Stimulated activated CD4-positive, alpha-beta T cell treated with anti-CD3 and anti-CD28 coated beads, TNF-alpha, amount 100 ng/mL, for 1 hour (primary cell): Measurements from ENCODE around the gene ADARB2.
"Not testable (repeated sequence)": the region's sequence is repeated elsewhere in the genome, so short reads cannot be mapped to it uniquely, and the experiment has no call there.

Experiments used
- DNase-seq, 3 donors: peaks; one replicate each; pipeline ENCODE4 v3.0.0-alpha.2; 2020; ENCODE audit warnings: low read depth in 3 of 3, low spot score in 1 of 3

The ADARB2 gene

DNA sequence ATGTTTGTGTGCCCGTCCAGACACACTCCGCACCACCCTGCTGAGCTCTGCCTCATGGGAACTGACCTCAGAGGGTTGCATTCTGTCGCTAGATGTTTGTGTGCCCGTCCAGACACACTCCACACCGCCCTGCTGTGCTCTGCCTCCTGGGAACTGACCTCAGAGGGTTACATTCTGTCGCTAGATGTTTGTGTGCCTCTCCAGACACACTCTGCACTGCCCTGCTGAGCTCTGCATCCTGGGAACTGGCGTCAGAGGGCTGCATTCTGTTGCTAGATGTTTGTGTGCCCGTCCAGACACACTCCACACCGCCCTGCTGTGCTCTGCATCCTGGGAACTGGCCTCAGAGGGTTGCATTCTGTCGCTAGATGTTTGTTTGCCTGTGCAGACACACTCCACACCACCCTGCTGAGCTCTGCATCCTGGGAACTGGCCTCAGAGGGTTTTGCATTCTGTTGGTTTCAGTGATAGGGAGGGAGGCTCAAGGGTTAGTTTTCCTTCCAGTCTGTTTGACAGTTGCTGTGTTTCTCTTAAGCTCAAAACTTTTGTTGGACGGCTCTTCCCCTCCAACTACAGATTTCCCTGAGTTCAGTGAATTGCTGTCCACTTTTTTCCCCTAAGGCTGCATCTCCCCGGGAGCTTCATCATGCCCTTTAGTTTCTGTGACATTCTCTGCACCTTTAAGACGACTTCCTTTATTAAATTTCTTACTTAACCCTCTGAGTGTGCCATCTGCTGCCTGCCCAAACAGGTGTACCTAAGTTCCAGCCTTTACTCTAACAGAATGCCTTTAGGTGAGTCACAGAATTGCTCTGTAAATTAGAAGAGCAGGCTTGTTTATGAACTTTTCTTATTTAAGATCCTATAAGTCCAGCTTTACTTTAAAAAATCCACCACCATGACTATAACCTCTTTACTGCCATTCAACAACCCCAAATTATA, 119.7 kb downstream of the ADARB2 start:
- not testable (repeated sequence) for DNase-seq

DNA sequence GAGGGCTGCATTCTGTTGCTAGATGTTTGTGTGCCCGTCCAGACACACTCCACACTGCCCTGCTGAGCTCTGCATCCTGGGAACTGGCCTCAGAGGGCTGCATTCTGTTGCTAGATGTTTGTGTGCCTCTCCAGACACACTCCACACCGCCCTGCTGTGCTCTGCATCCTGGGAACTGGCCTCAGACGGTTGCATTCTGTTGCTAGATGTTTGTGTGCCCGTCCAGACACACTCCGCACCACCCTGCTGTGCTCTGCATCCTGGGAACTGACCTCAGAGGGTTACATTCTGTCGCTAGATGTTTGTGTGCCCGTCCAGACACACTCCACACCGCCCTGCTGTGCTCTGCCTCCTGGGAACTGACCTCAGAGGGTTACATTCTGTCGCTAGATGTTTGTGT, 120.6 kb downstream of the ADARB2 start:
- DNase-seq, result not testable (repeated sequence)

DNA sequence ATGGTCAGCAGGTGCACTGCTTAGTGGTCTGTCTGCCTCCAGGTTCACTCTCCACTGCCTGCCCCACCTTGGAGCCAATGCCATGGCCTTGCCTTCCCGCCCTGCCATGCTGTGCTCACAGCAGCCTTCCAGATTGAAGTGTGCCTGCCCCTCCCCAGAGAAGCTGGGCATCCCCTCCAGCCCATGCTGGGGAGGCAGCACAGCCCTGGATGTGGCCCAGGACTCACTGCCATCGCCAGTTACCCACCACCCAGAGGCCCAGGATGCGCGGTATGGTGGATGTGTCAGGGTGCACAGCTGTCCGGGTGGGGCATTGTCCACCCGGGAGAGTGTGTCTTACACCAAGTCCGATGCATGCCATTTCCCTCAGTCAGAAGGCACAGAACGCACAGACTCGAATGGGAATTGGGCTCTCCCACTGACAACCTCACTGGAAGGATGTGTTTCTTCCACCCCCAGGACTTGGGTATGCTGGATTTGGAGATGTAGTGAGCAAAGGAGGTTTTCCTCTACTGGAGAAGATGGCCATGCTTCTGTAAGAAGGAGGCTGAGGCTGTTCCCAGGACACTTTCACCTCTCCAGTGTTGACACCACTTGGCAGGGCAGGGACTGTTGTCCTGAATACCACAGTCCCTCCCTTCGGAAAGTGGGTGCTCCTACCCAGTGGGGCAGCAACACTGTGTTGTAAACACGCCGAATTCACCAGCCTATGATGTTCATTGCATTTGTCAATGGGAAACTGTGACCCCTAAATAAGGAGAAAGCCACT, 122.0 kb downstream of the ADARB2 start:
- DNase-seq, result no peak

DNA sequence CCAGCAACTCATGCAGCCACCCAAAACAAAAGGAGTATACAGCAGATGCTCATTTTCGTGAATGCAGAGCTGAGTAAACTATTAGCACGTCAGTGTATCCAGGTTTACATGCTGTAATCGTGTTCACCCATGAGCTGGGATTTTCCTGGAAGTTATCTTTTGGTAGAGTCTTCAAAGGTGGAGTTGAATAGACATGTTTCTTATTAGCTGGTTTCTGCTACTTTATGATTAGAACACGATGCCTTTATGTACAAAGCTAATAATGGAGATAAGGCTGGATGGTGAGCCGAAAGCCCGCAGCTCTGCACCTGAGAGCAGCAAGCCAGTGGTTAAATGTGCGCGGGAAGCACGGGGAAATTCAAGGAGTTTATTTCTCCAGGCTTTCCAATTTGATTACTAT, 123.8 kb downstream of the ADARB2 start:
- DNase-seq, result no peak

DNA sequence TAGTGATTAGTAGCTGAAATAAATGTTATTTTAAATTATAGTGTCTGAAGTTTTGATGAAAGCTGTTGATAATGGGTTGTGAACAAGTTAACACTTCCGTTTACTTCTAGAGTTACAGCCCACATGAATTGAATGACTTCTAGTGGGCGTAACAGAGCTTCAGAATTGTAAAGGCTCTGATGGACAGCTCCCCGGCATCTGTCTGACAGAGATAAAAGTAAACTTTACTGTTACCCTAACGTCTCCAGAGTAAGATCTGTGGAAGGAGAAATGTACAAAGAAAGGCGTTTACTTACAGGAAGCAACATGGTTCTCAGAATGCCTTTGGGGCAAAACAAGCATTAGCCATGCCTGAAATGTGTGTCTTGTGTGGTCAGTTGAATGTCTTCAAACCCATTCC, 124.4 kb downstream of the ADARB2 start:
- no peak for DNase-seq

DNA sequence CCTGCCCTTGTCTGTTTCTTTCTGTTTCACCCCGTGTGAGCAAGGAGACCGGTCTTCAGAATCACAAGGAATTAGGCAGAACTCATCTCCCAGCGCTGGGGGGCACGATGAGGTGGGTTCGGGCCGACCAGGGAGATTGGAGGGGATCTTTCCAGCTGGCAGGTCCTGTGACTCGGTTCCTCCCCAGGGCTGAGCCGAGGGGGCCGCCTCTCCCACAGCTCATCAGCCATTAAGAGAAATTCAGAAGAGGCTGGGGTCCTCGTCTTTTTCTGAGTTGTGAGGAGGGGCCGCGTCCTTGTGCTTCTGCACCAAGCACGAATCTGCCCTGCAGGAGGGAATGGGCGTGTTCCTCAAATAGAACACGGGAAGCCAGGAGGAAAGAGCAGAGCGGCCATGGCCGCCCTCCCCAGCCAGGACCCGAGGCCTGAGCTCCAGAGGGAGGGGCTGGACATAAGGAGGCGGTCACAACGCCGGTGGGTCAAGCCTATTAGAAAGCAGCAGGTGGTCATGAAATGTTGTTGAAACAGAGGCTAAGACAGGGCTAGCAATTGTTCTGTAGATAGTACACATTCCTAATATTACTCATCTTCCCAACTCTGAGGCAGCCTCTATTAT, 125.3 kb downstream of the ADARB2 start:
- DNase-seq, result no peak

DNA sequence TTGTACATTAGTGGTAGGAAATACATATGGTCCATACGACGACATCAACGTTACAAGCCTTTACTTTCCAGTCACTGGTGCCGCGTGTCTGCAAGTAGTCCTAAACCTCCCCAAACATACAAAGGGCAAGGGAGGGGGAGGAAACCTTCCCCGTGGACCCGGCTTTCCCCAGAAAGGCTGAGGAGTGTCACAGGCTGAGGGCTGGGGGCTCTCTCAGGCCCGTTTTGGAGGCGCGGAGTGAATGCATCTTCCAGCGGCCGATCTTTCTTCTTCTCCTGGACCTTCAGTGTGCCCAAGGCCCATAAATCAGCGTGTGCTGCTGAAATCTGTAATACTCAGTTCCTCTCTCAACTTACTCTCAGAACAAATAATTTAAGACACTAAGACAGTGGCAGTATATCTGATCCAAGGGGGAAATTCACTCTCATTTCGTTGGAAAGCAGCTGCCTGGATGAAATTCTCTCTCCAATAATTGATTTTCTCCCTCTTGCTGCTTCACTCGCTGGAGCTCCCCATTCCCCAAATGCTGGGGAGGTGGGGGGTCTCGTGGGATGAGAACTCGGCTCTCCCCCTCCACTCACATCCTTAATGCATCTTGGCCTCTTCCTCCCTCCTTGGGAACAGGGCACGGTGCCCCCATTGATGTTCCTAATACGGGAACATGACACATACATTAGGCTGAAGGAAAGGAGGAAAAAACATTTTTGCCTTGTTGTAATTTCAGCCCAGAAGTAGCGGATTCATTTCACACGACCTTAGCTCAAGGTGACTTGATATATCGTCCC, 126.1 kb downstream of the ADARB2 start:
- no peak for DNase-seq

DNA sequence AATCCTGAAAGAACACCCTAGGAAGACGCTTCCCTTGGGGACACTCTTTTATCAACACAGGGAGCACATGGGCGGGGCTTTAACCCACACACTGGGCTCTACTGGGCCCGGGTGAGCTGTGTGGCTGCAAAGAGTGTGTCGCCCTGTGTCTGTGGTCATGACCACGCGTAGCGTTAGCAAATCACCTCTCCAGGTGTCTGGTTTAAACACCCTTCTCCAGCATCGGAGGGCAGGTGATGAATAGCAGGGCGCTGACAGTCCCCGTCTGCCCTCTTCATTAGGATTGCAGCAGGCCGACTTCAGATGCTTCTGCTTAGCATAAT, 127.7 kb downstream of the ADARB2 start:
- no peak for DNase-seq

DNA sequence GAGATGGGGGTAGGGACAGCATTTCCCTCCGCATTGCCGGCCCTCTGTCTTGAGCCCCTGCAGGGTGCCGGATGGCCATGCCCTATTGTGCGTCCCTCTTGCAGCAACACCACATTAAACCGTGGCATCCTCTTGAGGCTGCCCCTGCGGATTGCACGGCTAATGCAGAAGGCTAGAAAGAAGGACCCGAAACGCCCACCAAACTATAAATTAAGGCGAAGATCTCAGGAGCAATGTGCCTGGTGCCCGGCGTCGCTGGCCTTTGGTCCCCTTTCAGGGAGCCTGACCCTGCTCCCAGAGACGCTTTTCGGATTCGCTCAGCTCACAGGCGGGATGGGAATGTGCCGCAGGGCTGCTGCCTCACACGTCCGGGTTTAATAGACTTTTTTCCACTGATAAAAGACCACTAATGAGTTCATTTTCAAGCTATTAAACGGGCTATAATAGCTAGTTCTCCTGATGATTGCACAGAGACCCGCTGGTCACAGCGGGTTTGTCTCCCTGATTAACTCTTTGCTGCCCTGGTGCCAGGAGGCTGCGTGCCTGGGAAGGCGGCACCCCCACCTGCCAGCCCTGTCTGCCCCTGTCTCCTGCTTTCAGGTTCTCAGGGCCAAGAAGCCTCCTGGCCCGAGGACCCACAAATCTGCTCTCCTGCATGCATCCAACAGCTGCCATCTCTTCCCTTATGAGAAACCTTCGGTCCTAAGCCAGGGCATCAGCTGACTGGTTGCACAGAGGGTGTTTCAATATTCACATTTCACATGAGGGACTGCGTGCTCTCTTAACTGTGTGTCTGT, 128.3 kb downstream of the ADARB2 start:
- DNase-seq, result no peak

DNA sequence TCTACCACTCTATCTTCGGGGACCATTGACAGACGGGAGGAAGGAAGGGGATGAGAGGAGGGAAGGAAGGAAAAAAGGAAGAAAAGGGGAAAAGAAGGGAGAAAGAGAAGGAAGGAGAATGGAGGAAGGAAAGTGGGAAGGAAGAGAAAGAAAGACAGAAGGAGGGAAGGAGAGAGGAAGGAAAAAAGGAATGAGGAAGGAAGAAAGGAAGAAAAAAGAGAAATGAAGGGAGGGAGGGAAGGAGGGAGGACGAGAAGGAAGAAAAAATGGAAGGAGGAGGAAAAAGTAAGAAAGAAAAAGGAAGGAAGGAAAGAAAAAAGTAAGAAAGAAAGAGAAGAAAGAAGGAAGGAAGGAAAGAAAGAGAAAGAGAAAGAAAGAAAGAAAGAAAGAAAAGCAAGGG, 128.9 kb downstream of the ADARB2 start:
- DNase-seq, result no peak

DNA sequence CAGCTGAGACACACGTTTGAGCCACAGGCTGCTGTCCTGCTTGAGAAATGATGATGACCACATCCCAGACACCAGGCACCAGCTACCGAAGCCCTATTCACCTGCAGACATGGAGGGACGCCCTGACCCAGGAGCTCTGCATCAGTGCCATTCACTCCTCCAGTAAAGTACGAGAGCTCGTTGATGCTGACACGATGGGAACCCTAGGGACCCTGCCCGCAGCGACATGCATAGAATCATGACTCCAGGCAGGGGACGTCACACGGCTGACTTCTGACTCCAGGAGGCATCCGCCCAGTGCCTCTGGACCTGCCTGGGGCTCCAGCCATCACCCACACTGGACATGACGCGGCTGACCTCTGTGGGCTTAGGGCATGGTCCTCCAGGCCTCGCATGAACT, 129.9 kb downstream of the ADARB2 start:
- no peak for DNase-seq

DNA sequence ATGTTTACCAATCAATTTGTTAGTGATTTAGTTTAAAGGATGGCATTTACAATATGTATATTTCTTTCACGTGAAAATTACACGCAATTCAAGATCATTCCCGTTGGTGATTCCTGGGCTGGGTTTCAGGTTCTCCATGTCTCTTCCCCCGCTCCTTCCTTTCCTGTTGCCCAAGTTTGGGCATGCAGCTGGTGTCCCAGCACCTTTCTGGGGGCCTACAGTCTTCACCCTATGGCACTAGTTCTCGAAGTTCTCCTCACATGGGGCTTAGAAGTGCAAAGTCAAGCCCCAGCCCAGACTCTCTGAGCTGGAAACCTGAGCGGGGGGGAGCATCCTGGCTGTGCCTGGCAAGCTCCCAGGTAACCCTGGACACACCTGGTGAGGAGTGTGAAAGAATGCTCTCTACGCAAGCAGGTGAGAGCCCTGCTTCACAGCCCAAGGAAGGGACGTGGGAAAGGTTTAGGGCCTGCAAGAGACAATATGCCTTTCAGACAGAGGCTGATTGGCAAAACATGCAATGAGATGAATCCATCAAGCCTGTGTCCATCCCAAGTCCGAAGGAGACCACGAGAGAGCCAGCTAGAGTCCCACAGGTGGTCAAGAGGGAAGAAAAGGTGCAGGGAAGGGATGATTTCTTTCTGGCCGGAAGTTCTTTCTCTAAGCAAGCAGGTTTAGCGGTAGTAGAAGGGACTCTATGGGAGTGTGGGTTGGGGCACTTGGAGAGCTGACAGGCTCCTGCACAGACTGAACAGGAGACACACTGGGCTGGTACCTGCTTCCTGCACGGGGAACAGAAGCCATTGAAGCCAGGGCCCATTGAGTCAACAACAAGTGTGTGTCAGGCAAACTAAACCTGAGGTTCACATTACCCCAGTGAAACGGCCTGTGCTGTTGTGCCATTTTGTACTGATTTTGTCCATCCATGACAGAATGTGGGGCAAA, 131.1 kb downstream of the ADARB2 start:
- DNase-seq, result no peak

DNA sequence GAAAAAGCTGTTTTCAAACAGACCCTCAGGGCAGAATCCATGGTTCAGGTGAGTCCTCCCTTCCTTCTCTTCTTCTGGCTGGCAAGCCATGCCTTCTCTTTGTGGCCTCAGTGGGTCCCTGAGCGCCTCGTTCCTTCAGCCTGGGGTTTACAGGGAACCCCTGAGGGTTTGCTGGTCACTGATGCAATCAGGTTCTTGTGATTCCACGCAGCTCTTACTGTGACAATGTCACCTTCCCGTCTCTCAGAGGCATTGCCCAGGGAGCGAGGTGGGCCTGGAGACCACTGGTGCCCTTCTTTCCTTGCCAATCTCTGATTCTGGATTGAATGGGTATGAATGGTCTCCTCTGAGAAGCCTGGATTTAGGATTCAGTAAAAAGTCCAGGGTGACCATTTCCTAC, 132.2 kb downstream of the ADARB2 start:
- no peak for DNase-seq

DNA sequence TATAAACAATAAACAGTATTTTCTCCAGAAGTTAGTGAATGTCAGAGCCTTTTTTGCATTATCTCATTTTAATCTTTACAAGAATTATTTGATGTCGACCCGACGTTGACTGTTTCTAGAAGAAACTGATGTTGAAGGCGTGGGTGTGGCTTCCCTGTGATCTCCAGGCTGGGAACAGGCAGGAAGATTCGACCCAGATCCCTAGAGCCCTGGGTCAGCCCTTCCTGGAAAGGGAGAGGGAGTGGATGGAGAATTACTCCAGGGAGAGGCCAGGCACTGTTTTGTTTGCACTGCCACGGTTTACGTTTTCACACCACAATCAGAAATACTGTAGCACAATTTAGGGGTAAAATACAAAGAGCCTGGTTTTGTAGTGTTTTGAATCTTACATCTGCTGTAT, 133.1 kb downstream of the ADARB2 start:
- DNase-seq, result no peak

DNA sequence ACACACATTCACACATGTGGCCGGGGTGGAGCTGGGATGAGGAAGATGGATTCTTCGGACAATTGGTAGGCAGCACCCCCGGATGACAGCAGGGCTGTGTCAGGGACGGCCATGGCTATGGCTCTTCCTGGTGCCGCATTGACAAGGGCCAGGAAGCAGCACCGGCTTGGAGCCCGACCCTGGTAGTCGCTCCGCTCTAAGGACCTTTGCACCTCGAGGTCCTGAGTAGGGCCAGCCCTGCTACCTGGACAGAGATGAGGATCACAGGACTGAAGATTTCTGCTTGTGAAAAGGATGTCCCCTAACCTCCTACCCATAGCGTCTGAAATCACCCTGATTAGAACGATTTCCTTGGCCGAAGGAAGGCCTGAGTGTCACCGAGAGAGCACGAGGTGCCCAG, 134.1 kb downstream of the ADARB2 start:
- no peak for DNase-seq

DNA sequence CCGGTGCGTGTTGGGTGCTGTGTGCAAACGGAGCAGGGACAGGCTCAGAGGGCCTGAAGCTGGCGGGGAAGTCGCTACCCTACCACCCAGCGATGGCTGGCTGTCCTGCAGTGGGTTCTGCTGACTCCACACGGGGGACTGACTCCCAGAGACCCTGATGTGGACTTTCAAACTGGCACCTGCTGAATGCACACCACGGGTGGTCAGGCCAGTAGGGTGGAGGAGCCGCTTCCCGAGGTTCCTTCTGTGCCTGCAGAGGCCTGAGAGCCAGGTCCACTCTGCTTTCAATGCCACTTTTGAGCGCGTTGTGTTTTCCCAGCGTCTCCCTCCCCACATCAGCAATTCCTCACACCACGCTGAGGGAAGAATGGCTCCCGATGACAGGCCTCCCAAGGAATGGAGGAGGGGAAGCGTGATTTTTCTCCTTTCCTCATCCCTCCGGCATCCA, 135.3 kb downstream of the ADARB2 start:
- DNase-seq, result no peak

DNA sequence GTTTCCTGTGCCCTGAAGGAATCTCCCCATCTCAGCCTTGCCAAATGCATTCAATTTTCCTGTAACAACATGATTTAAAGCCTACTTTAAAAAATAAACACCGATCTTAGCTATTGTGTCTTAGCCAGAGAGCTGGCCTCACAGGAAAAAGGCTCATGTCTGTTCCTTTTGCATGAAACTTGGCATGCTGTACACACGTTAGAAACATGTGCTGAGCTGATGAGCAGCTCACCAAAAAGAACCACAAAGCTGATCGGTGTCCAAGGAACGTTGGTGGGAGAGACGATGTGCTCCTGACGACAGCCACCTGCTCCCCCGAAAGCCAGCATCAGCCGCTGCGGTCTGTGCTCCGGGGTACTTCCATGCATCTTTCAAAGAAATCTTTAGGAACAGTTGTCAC, 135.9 kb downstream of the ADARB2 start:
- no peak for DNase-seq

DNA sequence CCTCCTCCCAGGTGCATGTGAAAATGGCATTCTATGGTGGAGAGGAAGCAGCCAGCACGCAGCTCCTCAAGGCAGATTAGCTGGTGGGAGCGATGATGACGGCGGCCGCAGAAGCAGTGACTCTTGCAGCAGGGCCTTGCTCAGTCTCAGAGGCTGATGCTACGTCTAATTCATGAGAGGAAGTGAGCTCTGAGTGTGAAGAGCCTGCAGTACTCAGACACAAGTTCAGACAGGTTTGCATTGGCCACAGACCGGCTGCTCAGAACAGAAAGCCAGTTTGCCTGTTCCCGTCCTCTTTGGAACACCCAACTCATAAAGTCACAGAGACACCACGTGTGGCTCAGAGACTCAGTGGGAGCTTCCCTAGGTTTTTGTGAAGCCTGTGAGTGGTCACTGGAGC, 136.5 kb downstream of the ADARB2 start:
- DNase-seq, result no peak

DNA sequence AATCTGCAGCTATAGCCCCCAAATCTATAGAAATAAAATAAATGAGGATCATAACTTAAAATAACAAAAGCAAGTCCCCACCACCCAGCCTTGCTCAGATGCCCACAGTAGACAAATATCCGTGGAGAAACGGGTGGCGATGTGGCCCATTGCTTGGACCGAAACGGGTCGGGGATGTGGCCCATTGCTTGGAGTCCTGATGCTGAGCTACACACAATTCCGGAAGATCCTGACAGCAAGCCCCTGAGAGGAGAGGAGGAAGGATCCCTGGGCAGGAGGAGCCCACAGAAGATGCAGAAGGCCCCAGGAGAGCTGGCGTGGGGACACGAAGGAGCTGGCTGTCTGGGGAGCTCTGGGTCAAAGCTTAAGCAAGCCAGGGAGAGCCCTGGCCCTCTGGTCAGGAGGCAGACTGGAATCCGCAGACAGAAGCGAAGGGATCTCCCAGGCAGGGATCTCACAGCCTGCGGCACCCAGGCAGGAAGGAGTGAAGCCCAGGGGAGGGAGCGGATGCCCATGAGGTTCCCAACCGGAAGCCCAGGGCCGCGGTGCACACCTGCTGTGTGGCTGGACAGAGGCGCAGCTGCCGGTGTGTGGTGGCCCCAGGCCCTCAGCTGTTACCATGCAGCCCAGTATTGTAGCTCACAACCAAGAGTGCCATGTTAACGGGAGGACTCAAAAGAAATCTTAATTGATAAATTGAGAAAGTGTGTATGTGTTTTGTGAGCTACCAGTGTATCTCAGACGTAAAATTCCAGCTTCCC, 138.8 kb downstream of the ADARB2 start:
- DNase-seq, result no peak
